ENCODE data around the gene ARHGEF19.
A peak's percentile ranks its signal among the peaks of the same experiment; 100 is the strongest.
"Not testable (repeated sequence)": the region's sequence is repeated elsewhere in the genome, so short reads cannot be mapped to it uniquely, and the experiment has no call there.

The ARHGEF19 gene

DNA sequence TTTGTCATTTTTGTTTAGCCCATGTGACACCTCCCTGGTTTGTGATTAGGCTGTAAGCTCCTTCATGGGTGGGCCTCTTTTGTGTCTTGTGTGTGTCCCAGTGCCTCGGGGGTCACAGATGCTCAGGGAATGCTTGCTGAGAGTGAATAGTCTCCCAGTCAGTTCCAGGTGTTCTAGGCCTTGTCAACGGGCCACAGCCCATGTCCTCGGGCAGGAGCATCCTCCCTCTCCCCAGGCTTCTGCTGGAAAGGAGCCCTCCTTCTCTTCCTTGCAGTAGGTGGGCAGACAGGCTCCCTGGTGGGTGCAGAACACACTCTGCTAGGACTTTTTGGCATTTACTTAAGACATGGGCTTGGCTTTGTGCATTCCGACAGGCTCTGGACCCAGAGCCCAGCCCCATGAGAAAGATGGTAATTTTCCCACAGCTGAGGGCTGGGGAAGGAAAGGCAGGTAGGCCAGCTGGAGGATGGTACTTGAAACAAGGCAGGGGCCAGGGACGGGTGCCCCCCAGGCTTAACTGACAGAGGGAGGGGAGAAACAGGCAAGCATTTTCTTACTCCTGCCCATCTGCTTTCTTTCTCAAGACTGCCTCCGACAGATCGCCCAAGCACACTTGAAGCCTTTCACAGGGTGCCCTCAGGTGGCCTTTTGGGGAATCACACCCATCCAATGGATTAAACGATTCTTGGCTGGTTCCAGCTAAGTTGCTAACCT lies 31.6 kb upstream of the ARHGEF19 start:
- peak; percentile 81 for DNase-seq (ENCODE audit: low read depth)

DNA sequence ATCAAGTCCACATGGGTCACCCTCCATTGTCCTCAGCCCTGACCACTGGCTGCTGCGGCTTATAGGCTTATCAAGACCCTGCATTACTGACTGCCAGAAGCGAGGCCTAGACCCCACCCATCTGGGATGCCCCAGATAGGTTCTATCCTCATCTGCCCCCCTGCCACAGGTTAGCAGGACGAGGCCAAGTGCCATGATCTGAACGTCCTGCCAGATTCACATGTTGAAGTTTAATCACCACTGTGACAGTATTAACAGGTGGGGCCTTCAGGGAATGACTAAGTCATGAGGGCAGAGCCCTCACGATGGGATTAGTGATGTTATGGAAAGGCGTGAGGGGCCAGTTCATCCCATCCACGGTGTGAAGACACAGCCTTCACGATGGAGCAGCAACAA lies 30.8 kb upstream of the ARHGEF19 start:
- DNase-seq (ENCODE audit: low read depth) = no peak

DNA sequence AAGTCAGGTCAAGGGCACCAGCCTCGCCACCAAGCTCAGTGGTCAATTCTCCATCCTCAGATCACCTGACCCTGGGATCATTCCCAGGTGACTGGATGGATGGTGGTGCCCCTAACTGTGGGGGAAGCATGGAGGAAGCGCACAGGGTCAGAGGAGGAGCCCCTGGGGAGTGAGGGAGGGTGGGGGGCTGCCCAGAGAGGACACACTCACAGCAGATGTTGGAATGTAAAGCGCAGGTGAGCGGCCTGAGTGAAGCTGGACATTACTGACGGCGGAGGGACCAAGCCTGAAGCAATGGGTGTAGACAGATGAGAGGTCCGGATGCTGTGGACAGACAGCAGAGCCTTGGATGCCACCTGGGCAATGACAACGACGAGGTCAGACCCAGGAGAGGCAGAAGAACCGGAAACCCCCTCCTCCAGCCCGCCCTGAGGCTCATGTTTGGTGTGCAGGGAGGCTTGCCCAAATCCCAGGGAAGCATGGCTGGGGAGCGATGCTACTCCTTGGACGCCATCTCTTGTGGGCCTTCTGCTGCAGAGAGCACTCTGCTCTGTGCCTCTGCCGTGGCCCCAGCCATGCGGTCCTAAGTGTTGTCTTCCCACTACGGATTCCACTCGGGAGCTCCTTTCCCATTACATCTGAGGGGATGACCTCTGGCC lies 30.2 kb upstream of the ARHGEF19 start:
- DNase-seq (ENCODE audit: low read depth) = no peak

DNA sequence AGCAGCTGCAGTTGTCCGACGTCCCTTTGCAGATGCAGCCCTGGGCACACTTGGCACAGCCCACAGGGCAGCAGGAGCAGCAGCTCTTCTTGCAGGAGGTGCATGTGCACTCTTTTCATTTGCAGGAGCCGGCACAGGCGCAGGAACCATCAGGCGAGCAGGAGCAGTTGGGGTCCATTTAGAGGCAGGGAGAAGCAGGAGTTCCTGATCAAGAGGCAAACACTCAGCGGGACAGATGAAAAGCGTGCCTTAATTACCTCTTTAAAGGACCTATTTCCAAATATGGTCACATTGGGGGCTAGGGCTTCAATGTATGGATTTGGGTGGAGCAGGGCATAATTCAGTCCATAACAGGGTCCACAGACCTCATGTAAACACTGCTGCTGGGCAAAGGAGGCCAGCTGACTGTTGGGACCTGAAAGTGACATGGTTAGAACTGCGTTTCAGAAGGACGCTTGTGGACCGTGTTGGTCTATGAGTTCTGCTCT lies 28.8 kb upstream of the ARHGEF19 start:
- no peak for DNase-seq (ENCODE audit: low read depth)

DNA sequence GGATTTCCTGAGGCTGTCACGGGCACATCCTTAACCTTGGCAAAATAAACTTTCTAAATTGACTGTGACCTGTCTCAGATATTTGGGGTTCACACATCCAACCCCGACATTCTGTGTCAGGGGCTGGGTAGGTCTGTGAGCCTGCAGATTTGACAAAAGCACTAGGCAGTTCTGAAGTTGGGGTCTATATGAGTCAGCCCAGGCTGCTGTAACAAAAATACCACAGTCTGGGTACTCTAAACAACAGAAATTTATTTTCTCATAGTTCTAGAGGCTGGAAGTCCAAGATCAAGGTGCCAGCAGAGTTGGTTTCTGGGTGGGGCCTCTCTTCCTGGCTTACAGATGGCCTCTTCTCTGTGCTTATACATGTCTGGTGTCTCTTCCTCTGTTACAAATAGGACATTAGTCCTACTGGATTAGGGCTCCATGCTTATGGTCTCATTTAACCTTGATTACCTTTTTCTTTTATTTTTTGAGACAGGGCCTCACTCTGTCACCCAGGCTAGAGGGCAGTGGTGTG lies 27.6 kb upstream of the ARHGEF19 start:
- DNase-seq (ENCODE audit: low read depth) = no peak

DNA sequence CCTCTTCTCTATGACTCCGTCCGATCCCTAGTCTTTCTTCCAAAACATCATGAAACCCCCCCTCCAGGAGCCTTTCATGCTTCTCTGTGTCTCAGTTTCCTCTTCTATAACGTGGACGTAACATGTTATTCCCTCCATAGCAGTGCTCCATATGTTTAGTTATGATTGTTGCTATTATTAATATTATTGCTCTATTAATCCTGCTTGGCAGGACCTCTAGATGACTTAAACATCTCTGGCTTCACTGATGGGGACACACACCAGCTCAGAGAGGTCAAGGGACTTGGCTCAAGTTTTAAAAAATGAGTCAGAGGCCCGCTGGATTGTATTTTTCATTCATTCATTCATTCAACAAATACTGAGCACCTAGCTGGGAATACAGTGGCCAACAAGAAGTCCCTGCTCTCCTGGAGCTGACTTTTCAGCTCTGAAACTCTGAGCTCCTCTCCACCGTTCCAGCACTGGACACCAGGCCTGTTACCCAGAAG lies 24.9 kb upstream of the ARHGEF19 start:
- peak; percentile 44 for DNase-seq (ENCODE audit: low read depth)

DNA sequence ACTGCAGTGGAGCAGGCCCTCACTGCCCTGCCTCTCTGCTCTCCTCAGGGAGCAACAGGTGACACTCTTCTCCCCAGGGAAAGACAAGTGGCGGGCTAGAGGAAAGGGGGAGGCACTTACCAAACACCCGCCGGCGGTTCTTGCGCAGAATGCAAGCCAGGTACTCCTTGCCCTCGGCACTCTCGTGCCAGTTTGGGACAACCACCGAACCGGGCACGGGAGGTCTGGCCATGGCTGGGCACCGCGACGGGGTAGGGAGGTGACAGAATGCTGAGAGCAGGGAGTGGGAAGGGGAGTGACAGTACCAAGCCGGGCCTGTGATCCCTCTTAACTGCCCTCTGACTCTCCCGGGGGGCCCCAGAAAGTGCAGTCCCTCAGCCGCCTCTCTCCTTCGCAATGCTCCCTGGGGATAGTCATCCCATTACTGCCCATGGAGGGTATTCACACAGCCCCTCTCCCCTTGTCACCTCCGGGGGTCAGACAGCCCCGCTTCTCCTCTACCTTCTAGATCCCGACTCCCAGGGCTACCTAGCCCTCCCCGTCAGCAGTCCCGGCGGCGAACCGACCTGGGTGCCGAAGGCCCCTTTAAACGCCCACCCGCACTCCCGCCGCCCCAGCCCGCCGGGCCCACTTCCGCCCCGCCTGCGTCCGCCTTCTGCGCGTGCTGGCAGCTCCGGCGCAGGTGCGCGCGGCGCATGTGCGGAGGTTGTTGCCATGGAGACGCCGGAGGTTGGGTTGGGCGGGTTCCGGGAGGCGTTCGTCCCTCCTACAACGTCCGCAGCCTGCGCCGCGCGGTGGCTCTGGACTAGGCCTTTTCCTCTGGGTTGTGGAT lies 24.3 kb upstream of the ARHGEF19 start, which contains the start of gene CPLANE2:
Gene CPLANE2 (minus strand): TSS at position 673 of the 832 bp plus-strand sequence. CDS start 441 bp downstream, at position 232.
- peak; percentile 87 for DNase-seq (ENCODE audit: low read depth)

DNA sequence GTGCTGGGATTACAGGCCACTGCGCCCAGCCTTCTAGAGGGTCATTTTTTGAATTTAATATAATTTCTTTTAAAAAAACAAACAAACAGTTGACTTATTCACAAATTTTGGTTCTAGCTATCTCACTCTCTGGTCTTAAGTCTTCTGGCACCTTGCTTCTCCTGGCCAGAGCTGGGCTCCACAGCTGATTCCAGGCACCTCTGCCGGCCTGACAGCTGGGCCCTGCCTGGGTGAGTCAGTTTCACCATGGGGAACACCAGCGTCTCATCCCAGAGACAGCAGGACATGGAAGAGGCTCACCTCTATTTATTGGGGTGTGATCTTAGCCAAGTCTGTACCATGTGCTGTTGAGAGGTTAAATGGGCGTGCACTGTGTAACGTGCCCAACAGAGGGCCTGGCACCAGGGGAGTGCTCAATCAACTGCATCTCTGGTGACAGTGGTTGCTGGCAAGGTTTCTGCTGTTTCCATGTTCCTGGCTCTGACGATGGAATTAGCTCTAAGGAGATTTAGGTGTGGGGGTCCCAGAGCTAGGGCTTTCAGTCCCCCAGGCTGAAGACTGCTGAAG lies 23.6 kb upstream of the ARHGEF19 start:
- no peak for DNase-seq (ENCODE audit: low read depth)

DNA sequence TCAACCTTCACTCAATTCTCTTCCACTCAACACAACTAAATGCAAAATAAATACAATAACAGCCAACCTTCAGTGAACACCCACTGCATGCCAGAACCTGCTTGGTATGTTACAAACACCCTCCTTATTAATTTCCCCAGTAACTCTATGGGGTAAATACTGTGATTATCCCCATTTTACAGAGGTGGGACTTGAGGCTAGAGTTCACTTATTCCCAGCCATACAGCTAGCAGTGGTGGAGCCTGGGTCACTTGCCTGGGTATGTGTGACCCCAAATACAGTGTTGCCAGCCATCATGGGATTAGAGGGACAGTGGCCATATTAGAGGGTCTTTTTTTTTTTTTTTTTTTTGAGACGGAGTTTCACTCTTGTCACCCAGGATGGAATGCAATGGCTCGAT lies 22.9 kb upstream of the ARHGEF19 start:
- no peak for DNase-seq (ENCODE audit: low read depth)

DNA sequence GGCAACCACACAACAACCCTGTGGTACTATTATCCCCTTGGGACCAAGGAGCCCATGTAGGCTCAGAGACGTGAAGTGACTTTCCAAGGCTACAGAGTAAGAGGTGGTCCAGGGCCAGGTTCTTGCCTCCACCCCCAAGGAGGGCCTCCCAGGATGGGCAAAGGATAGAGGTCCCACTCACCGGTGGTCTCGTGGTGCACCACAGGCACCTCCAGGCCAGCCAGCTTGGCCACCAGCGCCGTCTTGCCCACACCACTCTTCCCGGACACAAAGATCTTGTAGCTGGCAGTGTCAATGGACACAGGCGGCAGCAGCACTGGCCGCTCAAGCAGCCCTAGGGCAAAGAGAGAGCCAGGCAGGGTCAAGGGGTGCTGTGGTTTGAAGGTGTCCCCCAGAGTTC lies 21.0 kb upstream of the ARHGEF19 start:
- DNase-seq (ENCODE audit: low read depth) = no peak

DNA sequence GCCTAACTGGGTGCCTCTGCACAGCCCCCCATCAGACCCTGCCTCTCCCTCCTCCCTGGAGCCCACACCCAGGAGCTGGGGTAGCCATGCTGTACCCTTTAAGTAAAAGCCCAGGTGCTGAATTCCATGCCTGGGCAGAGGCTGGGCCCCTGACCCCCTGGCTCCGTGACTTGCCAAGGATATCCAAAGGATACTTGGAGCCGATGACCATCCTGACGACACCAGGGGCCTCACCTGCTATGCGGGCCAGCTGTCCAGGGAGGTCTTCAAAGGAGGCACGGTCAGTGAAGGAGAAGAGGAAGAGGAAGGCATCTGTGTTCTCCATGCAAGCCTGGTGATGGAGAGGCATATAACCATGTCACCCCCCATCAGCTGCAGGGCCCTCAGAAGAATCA lies 19.9 kb upstream of the ARHGEF19 start:
- DNase-seq (ENCODE audit: low read depth) = no peak

DNA sequence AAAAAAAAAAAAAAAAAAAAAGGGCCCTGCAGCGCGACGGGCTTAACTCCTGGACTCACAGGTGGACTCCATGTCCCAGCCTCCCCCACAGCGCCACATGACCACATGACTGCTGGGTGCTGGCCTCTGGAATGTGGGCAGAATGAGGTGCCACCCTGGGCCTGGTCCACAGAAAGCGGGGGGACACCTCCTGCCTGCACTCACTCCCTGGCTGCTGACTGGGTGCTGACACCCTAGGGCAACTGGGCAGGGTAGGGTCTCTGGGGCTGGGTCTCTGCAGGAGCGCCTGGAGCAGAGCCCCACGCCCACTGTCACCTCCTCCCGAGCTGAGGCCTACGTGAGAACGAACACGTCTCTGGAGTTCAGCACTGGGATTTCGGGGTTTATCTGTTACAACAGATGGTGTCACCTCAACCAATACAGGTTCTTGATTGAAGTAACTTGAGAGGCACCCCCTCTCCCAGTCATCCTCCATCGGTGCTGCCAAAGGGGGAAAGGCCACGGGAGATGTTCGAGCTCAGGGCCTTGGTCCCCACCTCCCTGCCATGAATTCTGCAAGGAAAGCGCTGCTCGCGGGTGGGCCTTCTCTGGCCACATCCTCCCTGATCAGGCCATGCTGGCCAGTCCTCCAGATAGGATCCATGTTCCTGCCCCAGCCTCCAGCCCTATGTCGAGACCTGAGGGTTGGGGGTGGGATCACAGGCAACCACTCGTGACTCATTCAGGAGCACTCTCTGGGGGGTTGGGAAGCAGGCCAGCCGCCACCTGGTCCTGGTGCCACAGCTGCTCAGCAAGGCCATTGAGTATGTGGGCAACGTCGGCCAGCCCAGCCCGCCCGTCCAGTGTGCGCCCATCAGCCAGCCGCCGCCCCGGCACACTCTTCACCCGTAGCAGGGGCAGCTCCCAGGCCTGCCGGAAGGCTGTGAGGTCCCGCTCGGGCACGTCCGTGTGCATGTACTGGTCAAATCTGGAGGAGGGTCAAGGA lies 19.2 kb upstream of the ARHGEF19 start:
- DNase-seq (ENCODE audit: low read depth) = no peak

DNA sequence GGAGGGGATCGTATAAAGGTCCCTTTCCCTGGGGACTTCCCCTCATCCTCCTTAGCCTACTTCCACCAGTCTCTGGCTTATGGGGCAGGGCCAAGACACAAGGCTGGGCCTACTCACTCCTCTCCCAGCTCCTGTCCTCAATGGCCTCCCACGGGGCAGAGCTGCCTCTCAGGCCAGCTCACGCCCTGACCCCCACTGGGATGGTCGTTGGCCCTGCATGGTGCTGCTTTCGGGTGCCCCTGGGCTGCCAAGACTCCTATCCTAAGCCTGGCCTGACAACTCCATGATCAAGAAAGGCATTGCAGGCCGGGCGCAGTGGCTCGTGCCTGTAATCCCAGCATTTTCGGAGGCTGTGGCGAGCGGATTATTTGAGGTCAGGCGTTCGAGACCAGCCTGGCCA lies 18.3 kb upstream of the ARHGEF19 start:
- no peak for DNase-seq (ENCODE audit: low read depth)

DNA sequence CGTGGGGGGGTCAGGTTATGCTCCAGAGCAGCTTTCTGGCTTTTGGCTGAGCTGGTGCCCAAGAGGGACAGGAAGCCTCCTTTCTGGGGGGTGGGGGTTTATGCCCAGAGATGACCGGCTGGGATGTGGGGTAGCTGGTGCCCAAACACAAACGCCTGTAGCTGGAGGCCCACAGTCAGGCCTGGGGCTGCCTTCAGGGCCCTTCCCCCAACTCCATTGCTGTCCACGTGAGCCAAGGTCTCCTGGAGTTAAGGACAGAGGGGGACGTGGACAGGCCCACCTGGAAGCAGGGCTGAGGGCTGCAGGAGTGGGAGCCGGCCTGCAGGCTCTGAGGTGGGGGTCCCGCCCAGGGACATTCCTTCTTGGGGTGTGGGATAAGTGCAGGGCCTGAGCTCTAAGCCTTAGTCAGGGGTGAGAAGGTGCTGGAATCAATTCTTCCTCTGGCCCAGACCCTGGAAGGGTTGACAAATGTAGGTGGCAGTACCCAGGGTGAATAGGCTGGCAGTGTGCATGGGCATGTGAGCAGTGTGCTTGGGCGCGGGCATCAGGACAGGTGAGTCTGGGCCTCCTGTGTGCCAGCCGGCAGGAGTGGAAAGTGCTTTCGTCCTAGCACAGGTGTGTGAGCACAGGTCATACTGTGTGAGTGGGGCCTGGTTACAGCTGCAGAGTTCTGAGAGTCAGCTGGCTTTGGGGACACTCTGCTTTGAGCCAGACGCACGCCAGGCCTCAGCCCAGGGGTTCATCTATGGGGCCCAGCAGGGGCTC lies 17.7 kb upstream of the ARHGEF19 start:
- no peak for DNase-seq (ENCODE audit: low read depth)

DNA sequence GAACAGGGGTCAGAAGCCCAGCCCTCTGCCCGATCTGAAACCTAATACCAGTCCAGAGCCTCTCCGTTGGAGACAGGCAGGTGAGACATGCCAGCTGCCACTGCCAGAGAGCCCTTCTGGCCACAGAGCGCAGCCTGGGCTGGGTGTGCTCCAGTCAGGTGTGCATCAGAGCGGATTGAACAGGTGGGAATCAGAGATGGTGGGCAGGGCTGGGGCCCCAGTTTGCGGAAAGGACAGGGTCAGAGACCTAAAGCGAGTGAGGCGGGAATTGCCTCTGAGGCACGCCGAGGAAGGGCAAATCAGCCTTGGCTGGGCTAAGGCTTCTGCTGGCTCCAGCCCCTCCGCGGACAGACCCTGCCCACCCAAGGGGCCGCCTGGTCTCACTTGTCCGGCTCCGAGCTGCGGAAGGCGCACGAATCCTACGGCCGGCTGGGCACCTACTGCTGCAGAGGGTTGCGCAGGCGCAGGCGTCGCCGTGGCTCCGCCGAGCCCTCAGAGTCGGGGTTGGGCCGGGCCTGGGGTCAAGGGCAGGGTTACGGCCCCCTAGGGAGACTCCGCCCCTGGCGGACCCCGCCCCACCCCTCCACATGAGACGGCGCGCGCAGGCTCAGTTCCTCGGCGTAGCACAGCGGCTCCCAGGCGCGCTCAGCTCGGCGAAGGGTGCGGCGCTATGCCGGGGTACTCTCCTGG lies 14.2 kb upstream of the ARHGEF19 start:
- no peak for DNase-seq (ENCODE audit: low read depth)

DNA sequence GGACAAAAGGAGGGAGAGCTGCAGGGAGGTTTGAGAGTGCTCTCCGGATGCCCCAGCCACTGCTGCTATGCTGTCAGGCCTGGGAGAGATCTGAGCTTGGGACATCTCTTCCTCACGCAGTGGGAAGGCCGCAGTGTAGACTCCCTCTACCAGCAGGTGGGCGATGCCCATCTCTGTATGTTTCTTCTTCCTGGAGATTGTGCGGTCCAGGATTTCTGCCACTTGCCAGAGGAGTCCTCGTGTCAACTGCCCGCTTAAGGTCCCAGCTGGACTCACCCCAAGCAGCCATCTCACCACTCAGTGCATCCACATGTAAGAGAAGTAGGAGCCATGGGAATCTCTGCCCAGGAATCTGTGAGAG lies 13.7 kb upstream of the ARHGEF19 start:
- DNase-seq (ENCODE audit: low read depth) = no peak

DNA sequence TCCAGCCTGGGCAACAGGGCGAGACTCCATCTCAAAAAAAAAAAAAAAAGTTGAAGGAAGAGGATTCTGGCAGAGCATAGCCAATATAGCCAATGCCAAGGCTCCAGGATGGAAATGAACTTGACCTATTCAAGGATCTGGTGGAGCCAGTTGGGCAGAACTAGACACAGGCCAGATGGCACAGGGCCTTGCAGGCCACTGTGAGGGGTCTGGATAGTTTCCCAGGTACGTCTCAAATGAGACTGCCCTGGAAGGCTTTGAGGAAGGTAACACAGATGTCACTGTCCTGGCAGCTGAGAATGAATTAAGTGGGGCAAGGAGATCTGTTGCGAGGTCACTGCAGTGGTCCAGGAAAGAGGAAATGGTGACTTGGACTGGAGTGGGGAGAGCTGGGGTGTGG lies 12.0 kb upstream of the ARHGEF19 start:
- DNase-seq (ENCODE audit: low read depth) = no peak

DNA sequence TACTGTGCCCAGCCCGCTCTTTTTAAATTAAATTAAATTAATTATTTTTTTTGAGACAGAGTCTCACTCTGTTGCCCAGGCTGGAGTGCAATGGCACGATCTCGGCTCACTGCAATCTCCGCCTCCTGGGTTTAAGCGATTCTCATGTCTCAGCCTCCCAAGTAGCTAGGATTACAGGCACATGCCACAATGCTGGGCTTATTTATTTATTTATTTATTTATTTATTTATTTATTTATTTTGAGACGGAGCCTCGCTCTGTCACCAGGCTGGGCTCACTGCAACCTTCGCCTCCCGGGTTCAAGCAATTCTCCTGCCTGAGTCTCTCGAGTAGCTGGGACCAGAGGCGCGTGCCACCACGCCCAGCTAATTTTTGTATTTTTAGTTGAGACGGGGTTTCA lies 10.3 kb upstream of the ARHGEF19 start:
- not testable (repeated sequence) for DNase-seq (ENCODE audit: low read depth)

DNA sequence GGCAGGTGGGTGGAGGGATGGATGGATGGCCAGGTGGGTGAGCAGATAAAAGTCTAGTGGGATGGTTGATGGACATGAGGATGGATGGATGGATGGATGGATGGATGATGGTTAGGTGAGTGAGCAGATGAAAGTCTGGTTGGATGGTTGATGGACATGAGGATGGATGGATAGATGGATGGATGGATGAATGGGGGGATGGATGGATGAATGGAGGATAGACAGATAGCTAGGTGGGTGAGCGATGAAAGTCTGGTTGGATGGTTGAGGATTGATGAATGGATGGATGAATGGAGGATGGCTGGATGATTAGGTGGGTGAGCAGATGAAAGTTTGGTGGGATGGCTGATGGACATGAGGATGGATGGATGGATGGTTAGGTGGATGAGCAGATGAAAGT lies 9.0 kb upstream of the ARHGEF19 start:
- no peak for DNase-seq (ENCODE audit: low read depth)

Data from iris pigment epithelial cell (primary cell).